Measurements from ENCODE around the gene EFS.

DNA sequence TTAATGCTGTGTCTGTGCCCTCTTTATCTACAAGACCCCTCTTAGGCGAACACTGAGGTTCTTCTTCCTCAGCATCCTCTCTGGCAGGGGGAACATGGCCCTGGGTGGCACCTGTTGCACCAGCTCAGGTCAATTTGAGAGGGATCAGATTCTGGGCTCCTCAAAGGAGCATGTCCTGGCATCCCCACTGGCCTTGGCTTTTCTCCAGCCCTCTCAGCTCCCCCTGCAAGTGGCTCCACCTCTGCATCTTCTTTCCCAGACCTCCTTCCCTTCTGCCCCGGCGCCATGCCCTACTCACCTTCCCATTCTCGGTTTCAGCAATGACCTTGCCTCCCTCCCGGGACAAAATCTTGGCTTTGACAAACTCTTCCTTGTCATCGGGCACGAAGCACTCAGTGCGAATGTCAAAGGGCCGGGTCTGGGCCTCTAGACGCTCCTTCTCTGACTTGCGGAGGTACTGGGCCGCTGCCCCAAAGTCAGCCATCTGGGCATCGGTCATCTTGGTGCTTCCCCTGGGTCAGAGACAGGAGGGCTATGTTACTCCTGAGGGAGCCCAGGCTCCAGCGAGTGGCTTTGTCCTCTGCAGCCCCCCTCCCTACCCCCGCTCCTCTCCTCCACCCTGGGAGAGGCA lies 41.9 kb upstream of the EFS start:
- TF ChIP-seq, protein P1, sequence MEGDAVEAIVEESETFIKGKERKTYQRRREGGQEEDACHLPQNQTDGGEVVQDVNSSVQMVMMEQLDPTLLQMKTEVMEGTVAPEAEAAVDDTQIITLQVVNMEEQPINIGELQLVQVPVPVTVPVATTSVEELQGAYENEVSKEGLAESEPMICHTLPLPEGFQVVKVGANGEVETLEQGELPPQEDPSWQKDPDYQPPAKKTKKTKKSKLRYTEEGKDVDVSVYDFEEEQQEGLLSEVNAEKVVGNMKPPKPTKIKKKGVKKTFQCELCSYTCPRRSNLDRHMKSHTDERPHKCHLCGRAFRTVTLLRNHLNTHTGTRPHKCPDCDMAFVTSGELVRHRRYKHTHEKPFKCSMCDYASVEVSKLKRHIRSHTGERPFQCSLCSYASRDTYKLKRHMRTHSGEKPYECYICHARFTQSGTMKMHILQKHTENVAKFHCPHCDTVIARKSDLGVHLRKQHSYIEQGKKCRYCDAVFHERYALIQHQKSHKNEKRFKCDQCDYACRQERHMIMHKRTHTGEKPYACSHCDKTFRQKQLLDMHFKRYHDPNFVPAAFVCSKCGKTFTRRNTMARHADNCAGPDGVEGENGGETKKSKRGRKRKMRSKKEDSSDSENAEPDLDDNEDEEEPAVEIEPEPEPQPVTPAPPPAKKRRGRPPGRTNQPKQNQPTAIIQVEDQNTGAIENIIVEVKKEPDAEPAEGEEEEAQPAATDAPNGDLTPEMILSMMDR (conservative IDR thresholded peaks at IDR 0.05) = no peak
- TF ChIP-seq ZFX (IDR thresholded peaks at IDR 0.05) = no peak

Data from C4-2B (cell line).